WTC11 (cell line): Measurements from ENCODE around the gene CCT8L2.
"Not testable (repeated sequence)": the region's sequence is repeated elsewhere in the genome, so short reads cannot be mapped to it uniquely, and the experiment has no call there.

Experiments used
- ATF3 ChIP-seq: sonication (generic); formaldehyde crosslinking; conservative IDR thresholded peaks from 2 replicates; pipeline ENCODE4 v1.8.1; 2022; ENCODE audit warnings: mild to moderate bottlenecking, missing genetic modification reagents
- MAX ChIP-seq: sonication (generic); formaldehyde crosslinking; IDR thresholded peaks from 2 replicates; pipeline ENCODE4 v1.8.0; 2022; ENCODE audit warnings: mild to moderate bottlenecking, missing genetic modification reagents
- NR3C1 ChIP-seq: sonication (generic); formaldehyde crosslinking; conservative IDR thresholded peaks from 2 replicates; pipeline ENCODE4 v1.8.1; 2023; ENCODE audit warnings: low read depth, mild to moderate bottlenecking, missing genetic modification reagents
- PRDM15 ChIP-seq: sonication (generic); formaldehyde crosslinking; IDR thresholded peaks from 2 replicates; pipeline ENCODE4 v1.8.0; 2022; ENCODE audit warnings: missing genetic modification reagents
- SP1 ChIP-seq: sonication (generic); formaldehyde crosslinking; conservative IDR thresholded peaks from 2 replicates; pipeline ENCODE4 v1.8.1; 2022; ENCODE audit warnings: missing genetic modification reagents
- USF2 ChIP-seq: sonication (generic); formaldehyde crosslinking; IDR thresholded peaks from 2 replicates; pipeline ENCODE4 v1.8.1; 2023; ENCODE audit warnings: mild to moderate bottlenecking, missing genetic modification reagents, moderate library complexity
- ZNF121 ChIP-seq: sonication (generic); formaldehyde crosslinking; IDR thresholded peaks from 2 replicates; pipeline ENCODE4 v1.8.0; 2023; ENCODE audit warnings: missing genetic modification reagents
- ZNF396 ChIP-seq: fragments of 250-450 bp; sonication (Bioruptor Pico); IDR thresholded peaks from 2 replicates; pipeline ENCODE4 v1.8.0; 2021; ENCODE audit warnings: mild to moderate bottlenecking, moderate library complexity, borderline replicate concordance
- TF ChIP-seq, protein P1 (sequence below): sonication (generic); formaldehyde crosslinking; IDR thresholded peaks from 2 replicates; pipeline ENCODE4 v1.8.0; 2022; ENCODE audit warnings: mild to moderate bottlenecking, missing genetic modification reagents
- TF ChIP-seq, protein P2 (sequence below): sonication (generic); formaldehyde crosslinking; IDR thresholded peaks from 2 replicates; pipeline ENCODE4 v1.8.1; 2023; ENCODE audit warnings: mild to moderate bottlenecking, missing genetic modification reagents, moderate library complexity
- TF ChIP-seq, protein P3 (sequence below): fragments of 200-600 bp; IDR thresholded peaks from 2 replicates; pipeline ENCODE4 v1.8.0; 2022; ENCODE audit warnings: antibody characterized with exemption

DNA sequence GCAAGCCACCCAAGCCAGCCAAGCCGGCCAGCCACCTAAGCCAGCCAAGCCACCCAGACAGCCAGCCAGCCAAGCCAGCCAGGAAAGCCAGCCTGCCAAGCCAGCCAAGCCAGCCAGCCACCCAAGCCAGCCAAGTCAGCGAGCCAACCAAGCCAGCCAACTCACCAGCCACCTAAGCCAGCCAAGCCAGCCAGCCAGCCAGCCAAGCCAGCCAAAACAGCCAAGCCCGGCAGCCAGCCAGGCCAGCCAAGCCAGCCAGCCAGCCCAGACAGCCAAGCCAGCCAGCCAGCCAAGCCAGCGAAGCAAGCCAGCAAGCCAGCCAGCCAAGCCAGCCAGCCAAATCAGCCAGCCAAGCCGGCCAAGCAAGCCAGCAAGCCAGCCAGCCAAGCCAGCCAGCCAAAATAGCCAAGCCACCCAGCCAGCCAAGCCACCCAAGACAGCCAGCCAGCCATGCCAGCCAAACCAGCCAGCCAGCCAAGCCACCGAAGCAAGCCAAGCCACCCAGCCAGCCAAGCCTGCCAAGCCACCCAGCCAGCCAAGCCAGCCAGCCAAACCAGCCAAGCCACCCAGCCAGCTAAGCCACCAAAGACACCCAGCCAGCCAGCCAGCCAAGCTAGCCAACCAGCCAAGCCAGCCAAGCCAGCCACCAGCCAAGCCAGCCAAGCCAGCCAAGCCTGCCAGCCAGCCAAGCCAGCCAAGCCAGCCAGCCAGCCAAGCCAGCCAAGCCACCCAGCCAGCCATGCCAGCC lies 27.6 kb downstream of the CCT8L2 start:
- TF ChIP-seq ZNF396; ATF3 (CRISPR knock-in tag); ZNF121 (CRISPR knock-in tag); MAX; NR3C1 (CRISPR knock-in tag); PRDM15 (CRISPR knock-in tag); SP1 (CRISPR knock-in tag); USF2 (CRISPR knock-in tag): not testable (repeated sequence)
- TF ChIP-seq, protein P1, sequence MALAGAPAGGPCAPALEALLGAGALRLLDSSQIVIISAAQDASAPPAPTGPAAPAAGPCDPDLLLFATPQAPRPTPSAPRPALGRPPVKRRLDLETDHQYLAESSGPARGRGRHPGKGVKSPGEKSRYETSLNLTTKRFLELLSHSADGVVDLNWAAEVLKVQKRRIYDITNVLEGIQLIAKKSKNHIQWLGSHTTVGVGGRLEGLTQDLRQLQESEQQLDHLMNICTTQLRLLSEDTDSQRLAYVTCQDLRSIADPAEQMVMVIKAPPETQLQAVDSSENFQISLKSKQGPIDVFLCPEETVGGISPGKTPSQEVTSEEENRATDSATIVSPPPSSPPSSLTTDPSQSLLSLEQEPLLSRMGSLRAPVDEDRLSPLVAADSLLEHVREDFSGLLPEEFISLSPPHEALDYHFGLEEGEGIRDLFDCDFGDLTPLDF (CRISPR knock-in tag), result not testable (repeated sequence)
- TF ChIP-seq, protein P2, sequence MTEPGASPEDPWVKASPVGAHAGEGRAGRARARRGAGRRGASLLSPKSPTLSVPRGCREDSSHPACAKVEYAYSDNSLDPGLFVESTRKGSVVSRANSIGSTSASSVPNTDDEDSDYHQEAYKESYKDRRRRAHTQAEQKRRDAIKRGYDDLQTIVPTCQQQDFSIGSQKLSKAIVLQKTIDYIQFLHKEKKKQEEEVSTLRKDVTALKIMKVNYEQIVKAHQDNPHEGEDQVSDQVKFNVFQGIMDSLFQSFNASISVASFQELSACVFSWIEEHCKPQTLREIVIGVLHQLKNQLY (CRISPR knock-in tag), result not testable (repeated sequence)
- TF ChIP-seq, protein P3, sequence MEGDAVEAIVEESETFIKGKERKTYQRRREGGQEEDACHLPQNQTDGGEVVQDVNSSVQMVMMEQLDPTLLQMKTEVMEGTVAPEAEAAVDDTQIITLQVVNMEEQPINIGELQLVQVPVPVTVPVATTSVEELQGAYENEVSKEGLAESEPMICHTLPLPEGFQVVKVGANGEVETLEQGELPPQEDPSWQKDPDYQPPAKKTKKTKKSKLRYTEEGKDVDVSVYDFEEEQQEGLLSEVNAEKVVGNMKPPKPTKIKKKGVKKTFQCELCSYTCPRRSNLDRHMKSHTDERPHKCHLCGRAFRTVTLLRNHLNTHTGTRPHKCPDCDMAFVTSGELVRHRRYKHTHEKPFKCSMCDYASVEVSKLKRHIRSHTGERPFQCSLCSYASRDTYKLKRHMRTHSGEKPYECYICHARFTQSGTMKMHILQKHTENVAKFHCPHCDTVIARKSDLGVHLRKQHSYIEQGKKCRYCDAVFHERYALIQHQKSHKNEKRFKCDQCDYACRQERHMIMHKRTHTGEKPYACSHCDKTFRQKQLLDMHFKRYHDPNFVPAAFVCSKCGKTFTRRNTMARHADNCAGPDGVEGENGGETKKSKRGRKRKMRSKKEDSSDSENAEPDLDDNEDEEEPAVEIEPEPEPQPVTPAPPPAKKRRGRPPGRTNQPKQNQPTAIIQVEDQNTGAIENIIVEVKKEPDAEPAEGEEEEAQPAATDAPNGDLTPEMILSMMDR, result not testable (repeated sequence)
